ENCODE results near the gene PLSCR3. TPM values are rescaled to one million over a fixed set of nuclear protein-coding genes. Genes with fewer than 3 reads are reported as not detected.

PLSCR3 gene
- total RNA-seq, 1 experiment from 2014 or later, result 21.9 TPM

DNA sequence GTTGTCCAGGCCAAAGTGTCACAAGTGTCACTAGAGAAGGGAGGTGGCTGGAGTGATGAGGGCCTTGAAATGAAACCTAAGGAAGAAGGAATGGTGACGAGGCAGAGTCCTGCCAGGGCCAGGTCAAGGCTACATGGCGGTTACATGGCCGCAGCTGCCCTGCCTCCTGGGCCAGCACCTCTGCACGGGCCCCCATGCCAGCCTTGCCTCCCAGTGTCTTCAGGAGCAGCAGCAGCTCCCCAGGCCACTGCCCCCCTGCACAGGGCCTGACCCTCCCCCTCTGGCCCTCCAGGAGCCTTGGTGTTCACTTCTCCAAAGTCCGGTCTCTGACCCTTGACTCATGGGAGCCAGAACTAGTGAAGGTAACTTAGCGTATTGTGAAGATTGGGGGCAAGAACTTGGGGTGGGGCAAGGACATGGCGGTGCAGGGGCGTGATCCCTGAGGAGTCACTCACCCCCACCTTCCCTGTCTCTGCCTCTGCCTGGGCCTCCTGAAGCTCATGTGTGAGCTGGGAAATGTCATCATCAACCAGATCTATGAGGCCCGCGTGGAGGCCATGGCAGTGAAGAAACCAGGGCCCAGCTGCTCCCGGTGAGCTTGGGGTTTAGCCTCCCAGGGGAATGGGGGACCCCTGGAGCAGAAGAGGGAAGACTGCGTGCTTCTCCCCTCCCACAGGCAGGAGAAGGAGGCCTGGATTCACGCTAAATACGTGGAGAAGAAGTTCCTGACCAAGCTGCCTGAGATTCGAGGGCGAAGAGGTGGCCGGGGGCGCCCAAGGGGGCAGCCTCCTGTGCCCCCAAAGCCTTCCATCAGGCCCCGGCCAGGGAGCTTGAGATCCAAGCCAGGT is 46.5 kb downstream of the PLSCR3 start:
- DNase-seq, result no peak
- H3K4me3 Mint-ChIP-seq (ENCODE audit: low read depth, unreplicated experiment), result no peak overlapping the region
- peaks cover 40% of the 10 kb centered on the region for H3K27me3 Mint-ChIP-seq (ENCODE audit: unreplicated experiment)
- TF ChIP-seq, protein P1, sequence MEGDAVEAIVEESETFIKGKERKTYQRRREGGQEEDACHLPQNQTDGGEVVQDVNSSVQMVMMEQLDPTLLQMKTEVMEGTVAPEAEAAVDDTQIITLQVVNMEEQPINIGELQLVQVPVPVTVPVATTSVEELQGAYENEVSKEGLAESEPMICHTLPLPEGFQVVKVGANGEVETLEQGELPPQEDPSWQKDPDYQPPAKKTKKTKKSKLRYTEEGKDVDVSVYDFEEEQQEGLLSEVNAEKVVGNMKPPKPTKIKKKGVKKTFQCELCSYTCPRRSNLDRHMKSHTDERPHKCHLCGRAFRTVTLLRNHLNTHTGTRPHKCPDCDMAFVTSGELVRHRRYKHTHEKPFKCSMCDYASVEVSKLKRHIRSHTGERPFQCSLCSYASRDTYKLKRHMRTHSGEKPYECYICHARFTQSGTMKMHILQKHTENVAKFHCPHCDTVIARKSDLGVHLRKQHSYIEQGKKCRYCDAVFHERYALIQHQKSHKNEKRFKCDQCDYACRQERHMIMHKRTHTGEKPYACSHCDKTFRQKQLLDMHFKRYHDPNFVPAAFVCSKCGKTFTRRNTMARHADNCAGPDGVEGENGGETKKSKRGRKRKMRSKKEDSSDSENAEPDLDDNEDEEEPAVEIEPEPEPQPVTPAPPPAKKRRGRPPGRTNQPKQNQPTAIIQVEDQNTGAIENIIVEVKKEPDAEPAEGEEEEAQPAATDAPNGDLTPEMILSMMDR (IDR thresholded peaks at IDR 0.05; ENCODE audit: unreplicated experiment), result no peak
- H3K9me3 Mint-ChIP-seq (ENCODE audit: low read depth, unreplicated experiment), result no peaks in the 10 kb centered on the region
- intact Hi-C loops (cut with micrococcal nuclease; ENCODE audit: unreplicated experiment), result loop anchor here (5.0 kb wide), 1 partner anchor 301 kb away; no protein-coding TSS in a partner anchor
- peaks cover 60% of the 10 kb centered on the region for H3K36me3 Mint-ChIP-seq (ENCODE audit: insufficient read depth, unreplicated experiment)
- CTCF ChIA-PET, result interaction anchor here (0.6 kb wide), 1 partner anchor 100 kb away, joined by 4 read pairs; no protein-coding TSS in a partner anchor
- H3K4me1 Mint-ChIP-seq (ENCODE audit: low read depth, unreplicated experiment), result peaks cover 14% of the 10 kb centered on the region
- BruUV-seq (replicated peaks), result no TSS peak
- H3K27ac Mint-ChIP-seq (ENCODE audit: unreplicated experiment), result peak overlapping the region; percentile 57

DNA sequence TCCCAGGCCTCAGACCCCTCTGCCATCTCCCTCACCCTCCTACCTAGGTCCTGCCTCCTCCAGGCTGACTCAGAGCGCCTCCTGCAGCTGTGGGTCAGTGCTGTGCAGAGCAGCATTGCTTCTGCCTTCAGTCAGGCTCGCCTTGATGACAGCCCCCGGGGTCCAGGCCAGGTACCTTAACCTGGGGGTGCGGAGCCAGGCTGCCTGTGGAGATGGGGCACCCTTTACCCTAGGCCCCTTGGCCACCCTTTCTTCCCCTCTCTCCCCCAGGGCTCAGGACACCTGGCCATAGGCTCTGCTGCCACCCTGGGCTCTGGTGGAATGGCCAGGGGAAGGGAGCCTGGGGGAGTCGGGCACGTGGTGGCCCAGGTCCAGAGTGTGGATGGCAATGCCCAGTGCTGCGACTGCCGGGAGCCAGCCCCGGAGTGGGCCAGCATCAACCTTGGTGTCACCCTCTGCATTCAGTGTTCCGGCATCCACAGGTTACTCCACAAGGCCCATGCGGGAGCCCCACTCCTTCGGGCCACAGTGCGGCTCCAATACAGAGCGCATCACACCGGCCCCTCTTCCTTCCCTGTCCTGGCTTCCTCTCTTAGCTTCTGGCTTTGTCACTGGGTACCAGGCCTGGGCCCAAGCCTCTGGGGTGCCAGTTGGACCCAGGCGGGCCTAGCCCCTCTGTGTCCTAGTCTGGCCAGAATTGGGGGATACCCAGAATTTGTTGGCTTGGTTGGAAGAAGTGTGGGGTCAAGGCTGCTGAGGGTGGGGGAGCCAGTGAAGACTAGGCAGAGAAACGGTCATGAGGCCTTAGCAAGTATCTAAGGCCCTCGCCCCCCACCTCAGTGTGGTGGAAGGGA is 47.3 kb downstream of the PLSCR3 start:
- TF ChIP-seq, protein P1 (IDR thresholded peaks at IDR 0.05; ENCODE audit: unreplicated experiment), result no peak
- H3K27ac Mint-ChIP-seq (ENCODE audit: unreplicated experiment), result peak overlapping the region; percentile 57
- H3K36me3 Mint-ChIP-seq (ENCODE audit: insufficient read depth, unreplicated experiment), result peaks cover 51% of the 10 kb centered on the region
- peaks cover 42% of the 10 kb centered on the region for H3K27me3 Mint-ChIP-seq (ENCODE audit: unreplicated experiment)
- intact Hi-C loops (cut with micrococcal nuclease; ENCODE audit: unreplicated experiment), result loop anchor here (1.0 to 5.0 kb wide), 2 partner anchors 67 to 300 kb away; no protein-coding TSS in a partner anchor
- no TSS peak for BruUV-seq (replicated peaks)
- CTCF ChIA-PET, result no interaction called here
- DNase-seq, result no peak
- no peak overlapping the region for H3K4me3 Mint-ChIP-seq (ENCODE audit: low read depth, unreplicated experiment)
- no peaks in the 10 kb centered on the region for H3K9me3 Mint-ChIP-seq (ENCODE audit: low read depth, unreplicated experiment)
- peaks cover 8% of the 10 kb centered on the region for H3K4me1 Mint-ChIP-seq (ENCODE audit: low read depth, unreplicated experiment)

DNA sequence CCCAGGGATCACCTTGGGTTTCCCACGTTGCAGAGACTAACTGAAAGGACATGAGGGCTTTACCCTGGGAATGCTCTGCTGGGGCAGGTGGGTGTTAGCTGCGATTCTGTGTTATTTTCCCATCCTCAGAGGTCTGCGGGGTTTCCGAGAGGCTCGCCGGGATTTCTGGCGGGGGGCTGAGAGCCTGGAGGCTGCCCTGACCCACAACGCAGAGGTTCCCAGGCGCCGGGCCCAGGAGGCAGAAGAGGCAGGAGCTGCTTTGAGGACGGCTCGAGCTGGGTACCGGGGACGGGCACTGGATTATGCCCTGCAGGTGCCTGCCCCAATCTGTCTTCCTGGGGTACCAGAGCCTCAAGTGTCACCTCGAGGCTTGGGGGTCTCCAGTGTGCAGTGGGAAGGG is 51.1 kb downstream of the PLSCR3 start:
- peaks cover 47% of the 10 kb centered on the region for H3K27me3 Mint-ChIP-seq (ENCODE audit: unreplicated experiment)
- no peaks in the 10 kb centered on the region for H3K9me3 Mint-ChIP-seq (ENCODE audit: low read depth, unreplicated experiment)
- intact Hi-C loops (cut with micrococcal nuclease; ENCODE audit: unreplicated experiment), result no loop called here
- DNase-seq, result no peak
- no peak overlapping the region for H3K4me3 Mint-ChIP-seq (ENCODE audit: low read depth, unreplicated experiment)
- peaks cover 23% of the 10 kb centered on the region for H3K36me3 Mint-ChIP-seq (ENCODE audit: insufficient read depth, unreplicated experiment)
- no TSS peak for BruUV-seq (replicated peaks)
- TF ChIP-seq, protein P1 (IDR thresholded peaks at IDR 0.05; ENCODE audit: unreplicated experiment), result no peak
- peaks cover 5% of the 10 kb centered on the region for H3K4me1 Mint-ChIP-seq (ENCODE audit: low read depth, unreplicated experiment)
- no peak overlapping the region for H3K27ac Mint-ChIP-seq (ENCODE audit: unreplicated experiment)
- CTCF ChIA-PET, result no interaction called here

DNA sequence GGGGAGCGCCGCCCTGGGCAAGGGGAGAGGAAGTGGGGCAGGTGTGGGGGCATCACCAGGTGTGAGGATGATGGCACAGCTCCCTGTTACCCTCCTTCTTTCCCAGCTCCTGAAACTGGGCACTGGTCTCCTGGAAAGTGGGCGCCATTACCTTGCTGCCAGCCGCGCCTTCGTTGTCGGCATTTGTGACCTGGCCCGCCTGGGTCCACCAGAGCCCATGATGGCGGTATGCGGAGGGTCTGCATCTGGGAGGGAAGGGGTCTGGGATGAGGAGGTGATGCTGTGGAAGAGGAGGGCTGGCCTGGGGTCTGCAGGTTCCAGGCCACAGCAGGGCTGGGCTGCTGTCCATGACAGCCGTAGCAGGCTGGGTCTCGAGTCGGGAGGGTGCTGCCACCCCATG is 52.5 kb downstream of the PLSCR3 start:
- H3K4me3 Mint-ChIP-seq (ENCODE audit: low read depth, unreplicated experiment), result no peak overlapping the region

More for the DNA sequence above, 52.5 kb downstream of the PLSCR3 start:
- peaks cover 12% of the 10 kb centered on the region for H3K36me3 Mint-ChIP-seq (ENCODE audit: insufficient read depth, unreplicated experiment)
- BruUV-seq (replicated peaks), result no TSS peak
- no peak for DNase-seq
- no peak overlapping the region for H3K27ac Mint-ChIP-seq (ENCODE audit: unreplicated experiment)
- CTCF ChIA-PET, result no interaction called here
- H3K4me1 Mint-ChIP-seq (ENCODE audit: low read depth, unreplicated experiment), result no peaks in the 10 kb centered on the region
- peaks cover 33% of the 10 kb centered on the region for H3K27me3 Mint-ChIP-seq (ENCODE audit: unreplicated experiment)
- H3K9me3 Mint-ChIP-seq (ENCODE audit: low read depth, unreplicated experiment), result no peaks in the 10 kb centered on the region
- TF ChIP-seq, protein P1 (IDR thresholded peaks at IDR 0.05; ENCODE audit: unreplicated experiment), result no peak
- intact Hi-C loops (cut with micrococcal nuclease; ENCODE audit: unreplicated experiment), result no loop called here

Measured in Calu3 (cell line).